K562 (cell line): Measurements from ENCODE around the gene ADCY5. TPM values are rescaled to one million over a fixed set of nuclear protein-coding genes. Genes with fewer than 3 reads are reported as not detected.

ENCODE experiments used
- CBFA2T2 ChIP-seq: fragments of 450-650 bp; conservative IDR thresholded peaks from 2 replicates; pipeline ENCODE4 v1.6.1; 2017; ENCODE audit warnings: mild to moderate bottlenecking
- CSDE1 ChIP-seq, 2 experiments: fragments of 450-650 bp; IDR thresholded peaks; 2 replicates each; pipeline ENCODE4 v1.6.1; 2016; ENCODE audit warnings: mild to moderate bottlenecking in 1 of 2
- E2F6 ChIP-seq, 2 experiments: IDR thresholded peaks; 2 replicates each; pipeline ENCODE4 v1.6.1; 2011; ENCODE audit warnings: borderline replicate concordance in 1 of 2, control low read depth in 1 of 2, low read depth in 1 of 2, low read length in 1 of 2, mild to moderate bottlenecking in 1 of 2, mixed read lengths in 1 of 2, moderate library complexity in 1 of 2; ENCODE audit not compliant: insufficient read depth in 1 of 2, insufficient read length in 1 of 2, poor library complexity in 1 of 2, severe bottlenecking in 1 of 2; ENCODE audit errors: extremely low read depth in 1 of 2
- RBFOX2 ChIP-seq: fragments of 200-400 bp; formaldehyde crosslinking; IDR thresholded peaks from 2 replicates; pipeline ENCODE4 v1.6.1; 2017; ENCODE audit warnings: low read depth, mild to moderate bottlenecking, low read length, moderate library complexity
- ZNF395 ChIP-seq: fragments of 200-800 bp; sonication (Bioruptor generic); IDR thresholded peaks from 2 replicates; pipeline ENCODE4 v1.6.1; 2017; ENCODE audit warnings: missing genetic modification characterization, missing compliant biosample characterization
- ZNF398 ChIP-seq: fragments of 250-450 bp; sonication (Bioruptor Pico); IDR thresholded peaks from 2 replicates; pipeline ENCODE4 v1.8.0; 2021; ENCODE audit warnings: moderate library complexity, mild to moderate bottlenecking, inconsistent platforms
- ZNF589 ChIP-seq: fragments of 200-800 bp; sonication (Bioruptor generic); IDR thresholded peaks from 2 replicates; pipeline ENCODE4 v1.6.1; 2016; ENCODE audit warnings: low read depth, missing genetic modification characterization, missing compliant biosample characterization
- polyA plus RNA-seq, 8 experiments: library from polyadenylated mRNA; depleted of rRNA in 4 of 8; stranded (reverse) in 5 of 8; unstranded in 3 of 8; fragments of >200 nt; fragmentation: Nextera tagmentation in 2 of 8; fragmentation: Illumina TruSeq in 1 of 8; extraction: Ambion mirVana in 2 of 8; extraction: Trizol in 1 of 8; gene quantifications; 2 replicates each; pipeline versions ENCODE4 v1.2.1 to v1.2.3, GENCODE V29; 2011 to 2014; ENCODE audit warnings: inconsistent platforms in 1 of 8, missing spikeins in 1 of 8
- total RNA-seq, 7 experiments: library from RNA; depleted of rRNA in 6 of 7; stranded (reverse); fragments of >200 nt in 6 of 7; fragmentation: Illumina TruSeq in 2 of 7; extraction: Trizol in 2 of 7; gene quantifications; 2 replicates each; pipeline versions ENCODE4 v1.2.1 to v1.2.3, GENCODE V29; 2011 to 2021; ENCODE audit warnings: low replicate concordance in 1 of 7

ADCY5 gene
- total and polyA plus RNA-seq, 9 of the 15 experiments (the other 6 are each of a cell fraction or from before 2014, with no cell fraction given): under 0.01 TPM; not detected in 8

GRCh38 chr3:123447749-123448517 lies 957 bp downstream of the ADCY5 start (continued):
- TF ChIP-seq E2F6 (IDR thresholded peaks at IDR 0.05; ENCODE audit: borderline replicate concordance in 1 of 2, extremely low read depth in 1 of 2, insufficient read depth in 1 of 2, insufficient read length in 1 of 2, low read depth in 1 of 2, low read length in 1 of 2, poor library complexity in 1 of 2, severe bottlenecking in 1 of 2) (peak; percentile 34 to 93), ZNF395 (CRISPR knock-in tag) (no peak), CBFA2T2 (no peak), ZNF398 (CRISPR knock-in tag) (no peak), ZNF589 (CRISPR knock-in tag) (no peak), CSDE1 (IDR thresholded peaks at IDR 0.05) (no peak), RBFOX2 (peak; percentile 51)
